Kidney capillary endothelial cell (primary cell): Measurements from ENCODE around the gene SLF2.
A peak's percentile ranks its signal among the peaks of the same experiment; 100 is the strongest.

ENCODE experiments used
- DNase-seq: peaks from one replicate; pipeline ENCODE4 v3.0.0-alpha.2; 2018; ENCODE audit warnings: low spot score

SLF2 gene

DNA sequence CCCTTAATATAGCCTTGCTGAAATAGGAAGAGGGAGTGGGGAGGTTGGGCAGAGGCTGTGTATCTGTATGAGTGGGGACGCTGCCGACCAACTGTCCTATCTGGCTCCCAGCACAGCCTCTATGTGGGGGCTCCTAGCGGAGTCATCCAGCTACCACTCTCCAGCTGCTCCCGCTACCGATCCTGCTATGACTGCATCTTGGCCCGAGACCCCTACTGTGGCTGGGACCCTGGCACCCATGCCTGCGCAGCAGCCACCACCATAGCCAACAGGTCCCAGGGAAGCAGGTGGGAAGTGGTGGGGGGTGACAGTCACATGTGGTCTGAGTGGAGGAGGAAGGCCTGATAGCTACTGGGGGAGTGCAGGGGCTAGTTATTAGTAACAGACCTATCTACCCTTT is 67.9 kb downstream of the SLF2 start:
- no peak for DNase-seq

DNA sequence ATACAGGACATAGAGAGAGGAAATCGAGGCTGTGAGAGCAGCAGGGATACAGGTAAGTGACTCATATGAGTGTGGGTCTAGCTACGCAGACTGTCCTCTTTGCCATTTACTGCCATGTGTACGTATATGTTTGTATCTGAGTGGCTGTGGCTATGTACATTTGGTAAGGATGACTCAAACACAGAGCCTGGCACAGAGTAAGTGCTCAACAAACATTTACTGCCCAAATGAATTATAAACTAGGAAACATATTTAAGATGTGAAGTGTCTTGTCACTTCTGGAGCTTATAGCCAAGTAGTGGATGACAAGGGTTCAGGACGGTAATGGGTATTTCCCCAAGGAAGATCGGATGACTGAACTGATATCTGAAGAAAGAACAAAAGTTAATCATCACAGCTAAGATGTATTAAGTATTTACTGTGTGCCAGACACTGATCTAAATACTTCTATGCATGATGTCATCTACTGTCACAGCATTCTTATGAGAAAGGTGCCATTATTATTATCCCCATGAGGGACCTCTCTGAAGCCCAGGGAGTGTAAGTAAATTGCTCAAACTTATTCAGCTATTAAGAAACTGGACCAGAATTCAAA is 68.5 kb downstream of the SLF2 start:
- DNase-seq: no peak

DNA sequence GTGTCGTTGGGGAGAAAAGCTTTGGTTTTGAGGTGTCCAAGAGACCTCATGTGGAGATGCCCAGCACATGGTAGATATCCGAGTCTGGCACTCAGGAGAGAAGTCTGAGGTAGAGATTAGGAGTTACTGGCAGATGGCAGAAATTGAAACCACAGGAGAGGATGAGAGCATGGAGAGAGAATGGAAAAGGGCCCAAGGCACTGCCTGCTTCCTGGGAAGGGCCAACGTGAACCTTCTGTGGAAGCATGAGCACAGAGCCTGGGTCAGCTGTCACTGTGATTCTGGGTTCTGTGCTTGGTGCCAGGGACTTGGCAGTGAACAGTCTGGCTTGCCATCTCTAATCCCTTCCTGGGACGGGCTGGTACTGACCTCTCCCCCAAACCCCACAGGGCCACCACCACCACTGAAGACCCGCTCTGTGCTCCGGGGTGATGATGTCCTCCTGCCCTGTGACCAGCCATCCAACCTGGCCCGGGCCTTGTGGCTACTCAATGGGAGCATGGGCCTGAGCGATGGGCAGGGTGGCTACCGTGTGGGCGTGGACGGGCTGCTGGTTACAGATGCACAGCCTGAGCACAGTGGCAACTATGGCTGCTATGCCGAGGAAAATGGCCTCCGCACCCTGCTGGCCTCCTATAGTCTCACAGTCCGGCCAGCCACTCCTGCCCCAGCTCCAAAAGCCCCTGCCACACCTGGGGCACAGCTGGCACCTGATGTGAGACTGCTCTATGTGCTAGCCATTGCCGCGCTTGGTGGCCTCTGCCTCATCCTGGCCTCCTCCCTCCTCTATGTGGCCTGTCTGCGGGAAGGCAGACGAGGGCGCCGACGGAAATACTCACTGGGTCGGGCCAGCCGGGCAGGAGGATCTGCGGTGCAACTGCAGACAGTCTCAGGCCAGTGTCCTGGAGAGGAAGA is 70.4 kb downstream of the SLF2 start:
- DNase-seq: no peak

GRCh38 chr10:100983868-100984671 is 71.3 kb downstream of the SLF2 start:
- no peak for DNase-seq

- no peak for DNase-seq
These were observed 72.0 kb downstream of the SLF2 start for GRCh38 chr10:100984672-100985177.

- DNase-seq: no peak
These were observed 72.6 kb downstream of the SLF2 start for GRCh38 chr10:100985336-100985735.

GRCh38 chr10:100986623-100986951 is 73.8 kb downstream of the SLF2 start:
- no peak for DNase-seq

DNA sequence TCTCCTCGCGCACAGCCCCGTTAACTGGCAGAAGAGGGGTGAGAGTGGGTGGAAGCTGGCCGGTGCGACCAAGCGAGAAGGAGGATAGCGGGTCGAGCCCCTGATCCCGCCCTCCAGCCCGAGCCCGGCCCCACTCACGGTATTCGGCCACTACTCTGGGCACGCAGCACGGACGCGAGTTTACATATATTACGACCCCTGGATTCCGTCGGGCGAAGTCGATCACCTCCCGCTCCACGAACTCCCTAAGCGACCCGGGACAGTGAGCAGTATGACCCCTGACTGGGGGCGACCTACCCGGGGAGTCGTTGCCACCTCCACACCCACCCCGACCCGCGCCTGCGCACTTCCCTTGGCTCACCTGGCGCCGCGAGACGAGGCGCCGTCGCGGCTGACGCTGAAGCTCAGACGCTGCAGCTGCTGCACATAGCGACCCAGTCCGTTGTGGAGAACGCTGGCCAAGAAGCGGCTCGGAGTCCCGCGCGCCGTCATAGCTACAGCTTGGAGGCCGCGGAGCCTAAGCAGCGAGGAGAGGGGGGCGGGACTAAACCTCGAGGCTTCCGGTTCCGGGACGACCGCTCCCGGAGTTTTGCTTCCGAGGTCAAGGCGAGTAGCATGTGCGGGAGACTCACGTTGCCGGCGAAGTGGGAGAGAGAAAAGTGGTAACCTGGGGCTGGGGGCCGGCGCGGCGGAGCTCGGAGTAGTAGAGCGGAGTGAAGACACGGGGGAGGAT is 74.4 kb downstream of the SLF2 start, which contains the start of the genes MRPL43 and TWNK:
MRPL43 (minus strand) TSS at position 546 of the 733 bp plus-strand sequence; CDS start at position 492, 54 bp downstream.
TWNK (plus strand) TSS at position 592 of the 733 bp plus-strand sequence. CDS start 668 bp downstream, outside the sequence.
- DNase-seq: no peak

DNA sequence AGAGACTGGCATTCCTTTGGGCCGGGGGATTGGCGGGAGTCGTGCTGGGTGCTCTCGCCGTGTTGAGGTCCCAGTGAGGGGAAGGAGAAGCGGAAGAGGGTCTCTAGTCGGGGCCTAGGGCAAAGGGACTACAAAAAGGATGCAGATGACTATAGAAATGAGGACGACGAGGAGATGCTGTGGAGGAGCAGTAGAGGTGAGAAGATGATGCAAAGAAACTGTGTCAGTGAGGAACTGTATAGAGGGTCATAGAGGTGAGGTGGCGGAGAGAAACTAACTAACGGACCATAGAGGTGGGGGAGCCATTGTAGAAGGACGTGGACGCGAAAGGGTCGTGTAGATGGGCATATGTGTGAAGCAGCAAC is 74.9 kb downstream of the SLF2 start:
- DNase-seq: no peak

- DNase-seq: no peak
These were observed 75.4 kb downstream of the SLF2 start for GRCh38 chr10:100988166-100988565.

DNA sequence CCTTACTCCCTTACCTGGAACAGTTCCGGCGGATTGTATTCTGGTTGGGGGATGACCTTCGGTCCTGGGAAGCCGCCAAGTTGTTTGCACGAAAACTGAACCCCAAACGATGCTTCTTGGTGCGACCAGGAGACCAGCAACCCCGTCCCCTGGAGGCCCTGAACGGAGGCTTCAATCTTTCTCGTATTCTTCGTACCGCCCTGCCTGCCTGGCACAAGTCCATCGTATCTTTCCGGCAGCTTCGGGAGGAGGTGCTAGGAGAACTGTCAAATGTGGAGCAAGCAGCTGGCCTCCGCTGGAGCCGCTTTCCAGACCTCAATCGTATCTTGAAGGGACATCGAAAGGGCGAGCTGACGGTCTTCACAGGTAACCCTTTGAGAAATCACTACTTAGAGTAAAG is 76.3 kb downstream of the SLF2 start:
- DNase-seq: no peak

DNA sequence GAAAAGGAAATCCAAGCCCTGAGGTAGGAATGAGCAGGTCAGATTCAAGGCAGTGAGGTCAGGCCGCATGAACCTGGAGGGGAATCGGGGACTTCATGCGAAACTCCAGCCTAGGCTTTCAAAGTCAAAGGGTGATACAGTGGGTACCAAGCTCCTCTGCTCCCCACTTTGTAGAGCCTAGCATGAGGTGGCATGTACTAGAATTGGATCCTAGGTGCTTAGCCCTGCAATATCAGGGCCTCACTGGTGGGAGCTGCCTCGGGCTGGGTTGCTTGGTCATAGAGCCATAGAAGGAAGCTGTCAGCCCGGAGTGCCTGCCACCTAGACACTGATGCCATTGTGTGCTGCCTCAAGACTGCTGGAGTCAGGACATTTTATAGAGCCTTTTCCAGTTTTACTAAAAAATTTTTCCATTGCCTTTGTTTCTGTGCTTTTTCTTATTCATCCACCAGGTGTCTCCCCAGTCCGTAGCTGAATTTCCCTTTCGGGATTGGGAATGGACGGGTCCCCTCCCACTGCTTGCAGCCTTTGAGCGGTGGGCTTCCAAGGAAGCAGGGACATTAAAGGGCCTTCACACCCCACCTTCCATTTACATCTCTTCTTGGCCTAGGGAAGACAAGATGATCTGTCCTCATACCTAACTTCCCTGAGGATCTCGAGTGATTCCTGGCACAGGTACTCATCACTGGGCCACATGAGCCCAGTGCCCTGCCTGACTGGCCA is 81.4 kb downstream of the SLF2 start:
- DNase-seq: no peak

DNA sequence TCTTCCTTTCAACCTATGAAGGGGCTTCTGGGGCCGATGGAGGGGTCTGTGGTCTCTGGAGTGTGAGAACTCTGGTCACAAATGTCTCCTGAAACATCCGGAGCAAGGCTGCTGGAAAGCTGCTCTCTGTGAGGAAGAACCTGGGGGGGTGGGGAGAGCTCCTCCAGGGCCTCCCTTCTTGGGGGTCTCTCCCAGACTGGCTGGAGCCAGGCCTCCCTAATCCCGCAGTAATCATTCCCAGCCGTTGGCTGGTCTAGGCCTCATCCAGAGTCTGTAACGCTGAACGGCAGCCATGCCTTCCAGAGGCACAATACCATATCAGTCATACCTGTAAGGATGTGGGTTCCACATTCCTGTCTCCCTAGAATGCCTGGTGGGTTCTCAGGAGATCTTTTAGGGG is 82.4 kb downstream of the SLF2 start:
- no peak for DNase-seq

GRCh38 chr10:100996678-100997359 is 84.1 kb downstream of the SLF2 start:
- no peak for DNase-seq

DNA sequence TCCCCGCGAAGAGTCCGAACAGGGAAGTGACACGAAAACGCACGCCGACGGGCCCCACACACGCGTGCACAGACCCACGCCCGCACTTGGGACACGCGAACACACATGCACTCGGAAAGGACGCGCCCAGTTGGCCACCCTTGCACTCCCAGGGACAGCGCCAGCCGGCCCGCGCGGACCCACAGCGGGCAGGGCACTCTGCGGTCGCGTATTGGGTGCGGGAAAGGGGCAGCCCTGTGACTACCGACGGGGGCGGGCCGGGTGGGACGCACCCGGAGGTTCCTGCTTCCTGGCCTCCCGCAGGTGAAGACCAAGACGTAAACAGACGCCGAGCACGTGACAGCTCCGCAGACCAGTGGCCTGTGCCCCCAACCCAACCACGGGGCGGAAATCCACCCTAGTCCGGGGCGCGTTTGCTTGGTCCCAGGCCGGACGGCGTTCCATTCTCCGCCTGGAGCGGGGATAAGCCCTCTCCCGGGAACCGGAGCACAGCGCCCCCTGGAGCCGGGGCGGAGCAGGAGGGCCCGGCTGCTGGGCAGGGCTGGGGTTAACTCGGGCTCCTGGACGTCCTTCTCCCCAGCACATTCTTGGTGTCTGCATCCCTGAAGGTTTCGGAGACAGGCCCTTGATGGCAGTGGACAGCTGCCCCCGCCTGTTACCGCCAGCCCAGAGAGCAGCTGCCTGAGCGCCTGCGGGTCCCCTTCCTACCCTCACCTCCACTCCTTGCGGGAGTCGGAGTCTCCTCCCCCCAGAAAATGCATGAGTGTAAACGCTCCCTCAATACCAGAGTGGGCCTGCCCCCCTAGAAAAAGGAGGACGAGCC is 84.8 kb downstream of the SLF2 start:
- DNase-seq: no peak

DNA sequence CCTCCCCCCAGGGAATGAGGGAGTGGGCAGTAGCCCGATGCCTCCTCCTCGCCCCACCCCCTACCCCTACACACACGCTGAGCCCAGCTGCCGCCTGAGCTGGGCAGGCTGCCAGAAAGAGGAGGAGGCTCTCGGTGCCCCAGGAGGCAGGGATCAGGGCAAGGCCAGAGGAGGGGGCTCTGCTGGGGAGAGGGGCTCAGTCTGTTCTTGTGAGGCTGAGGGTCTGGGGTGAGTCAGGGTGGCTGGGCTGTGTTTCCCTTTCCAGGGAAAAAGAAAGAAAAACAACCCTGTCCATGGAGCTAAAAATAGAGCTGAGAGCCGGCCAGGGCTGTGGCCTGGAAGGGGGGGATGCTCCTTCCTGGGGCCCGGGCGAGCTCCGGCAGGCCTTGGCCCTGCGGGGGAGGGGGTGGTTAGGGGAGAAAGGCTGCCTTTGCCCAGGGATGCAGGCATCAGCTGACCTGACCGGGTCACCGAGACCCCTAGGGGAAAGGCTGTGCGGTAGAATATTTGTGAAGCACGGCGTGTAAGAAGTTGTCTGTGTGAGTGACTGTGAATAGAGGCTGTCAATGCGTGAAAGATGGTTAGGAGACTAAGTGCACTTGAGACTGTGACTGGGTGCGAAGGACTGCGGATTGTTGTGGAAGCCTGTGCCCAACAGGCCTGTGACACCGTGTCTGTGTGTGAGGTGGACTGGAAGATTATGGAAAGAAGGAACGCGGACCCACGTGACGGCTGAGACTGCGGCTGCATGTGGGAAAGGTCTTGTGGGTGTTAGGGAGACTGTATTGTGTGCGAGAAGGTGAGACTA is 85.6 kb downstream of the SLF2 start:
- peak; percentile 75 for DNase-seq

DNA sequence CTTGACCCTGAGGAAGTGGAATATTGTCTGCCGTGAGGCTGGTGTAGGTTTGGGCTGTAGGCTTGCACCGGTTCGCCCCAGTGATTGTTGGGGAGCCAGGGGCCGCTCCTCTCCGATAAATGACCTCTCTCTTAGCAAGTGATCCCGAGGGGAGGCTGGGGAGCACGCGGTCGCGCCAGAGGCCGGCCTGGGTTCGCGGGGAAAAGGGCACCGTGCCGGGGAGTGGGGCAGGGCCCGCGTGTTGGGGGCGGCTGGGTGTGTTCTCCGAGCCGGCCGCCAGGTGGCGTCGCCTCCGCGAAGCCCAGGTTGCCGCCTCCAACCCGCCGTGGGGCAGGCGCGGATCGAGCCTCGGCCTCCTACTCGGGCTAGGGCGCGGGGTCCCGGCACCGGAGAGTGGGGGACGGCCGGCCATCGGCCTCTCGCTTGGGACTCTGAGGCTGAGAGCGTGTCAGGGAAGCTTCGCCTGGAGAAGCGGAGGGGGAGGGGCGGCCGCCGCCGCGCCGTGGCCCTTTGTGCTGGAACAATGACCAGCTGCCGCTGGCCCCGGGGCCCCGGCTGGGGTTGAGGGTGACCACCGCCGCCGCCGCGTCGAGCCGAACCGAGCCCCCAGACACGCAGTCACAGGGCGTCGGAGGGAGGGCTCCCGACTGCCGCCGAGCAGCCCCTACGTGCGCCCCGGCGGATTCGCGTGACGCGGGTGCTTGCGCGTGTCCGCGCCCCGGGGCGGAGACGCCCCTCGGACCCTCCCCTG is 86.4 kb downstream of the SLF2 start:
- DNase-seq: no peak

DNA sequence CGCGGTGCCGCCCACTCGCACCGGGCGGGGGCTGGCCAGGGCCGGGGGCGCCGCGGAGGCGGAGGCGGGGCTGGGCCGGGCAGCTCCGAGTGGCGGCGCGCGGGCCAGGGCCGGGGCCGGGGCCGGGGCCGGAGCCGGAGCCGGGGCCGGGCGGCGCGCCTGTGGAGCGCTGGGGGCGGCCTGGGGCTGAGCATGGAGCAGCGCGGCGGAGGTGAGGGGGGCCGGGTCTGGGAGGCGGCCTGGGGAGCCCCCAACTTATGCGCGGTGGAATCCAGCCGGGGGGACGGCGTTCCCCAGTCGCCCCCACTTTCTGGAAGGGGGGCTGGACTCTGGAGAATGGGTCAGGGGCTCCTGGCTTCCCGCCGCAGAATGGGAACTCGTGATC is 87.0 kb downstream of the SLF2 start, which contains the start of gene LZTS2:
LZTS2 (plus strand) TSS at position 67 of the 385 bp plus-strand sequence. CDS start 2,731 bp downstream, outside the sequence.
- no peak for DNase-seq
